BJ (cell line): ENCODE measurements around the gene THUMPD3. TPM values are rescaled to one million over a fixed set of nuclear protein-coding genes. Genes with fewer than 3 reads are reported as not detected.

Experiments
- CTCF ChIA-PET: fragments of 350-600 bp; formaldehyde crosslinking; extraction: SDS; loops from one replicate; lab custom pipeline; 2021; ENCODE audit warnings: antibody characterized with exemption, inconsistent platforms; lab: Yijun Ruan, JAX
- POLR2A ChIA-PET: fragments of 300-600 bp; sonication (Branson Sonifier 250); formaldehyde crosslinking; extraction: SDS; loops from one replicate; lab custom pipeline; 2021; ENCODE audit warnings: antibody characterized with exemption; lab: Charles Lee
- DNase-seq: peaks from one replicate; pipeline ENCODE4 v3.0.0-alpha.2; 2011; ENCODE audit warnings: low read depth
- H3K27me3 ChIP-seq: 2 replicates; pipeline ENCODE4 v1.6.0; 2011; ENCODE audit warnings: low read length; ENCODE audit not compliant: control insufficient read depth, insufficient read depth
- H3K36me3 ChIP-seq: 2 replicates; pipeline ENCODE4 v1.5.1; 2011; ENCODE audit warnings: low read length; ENCODE audit not compliant: control insufficient read depth, insufficient read depth
- H3K4me3 ChIP-seq: 2 replicates; pipeline ENCODE4 v1.5.1; 2011; ENCODE audit warnings: low read depth, mild to moderate bottlenecking, control low read depth, low read length
- CTCF ChIP-seq: IDR thresholded peaks from 2 replicates; pipeline ENCODE4 v1.5.1; 2011; ENCODE audit warnings: low read depth, mild to moderate bottlenecking, control low read depth, inconsistent platforms, low read length, moderate library complexity; ENCODE audit not compliant: insufficient read depth
- polyA plus RNA-seq: library from polyadenylated mRNA; depleted of rRNA; stranded (reverse); fragments of >200 nt; gene quantifications from 2 replicates; pipeline ENCODE4 v1.2.3, GENCODE V29; 2011

Gene THUMPD3
- polyA plus RNA-seq, 1 experiment: 18.2 TPM

- ChIA-PET POLR2A (interaction anchor here (0.5 to 2.2 kb wide), 10 partner anchors 13 to 763 kb away, joined by 3 to 12 read pairs (median 6); partner anchors contain the start of gene THUMPD3), CTCF (interaction anchor here (1.0 kb wide), 2 partner anchors 29 to 32 kb away, joined by 3 read pairs; no protein-coding TSS in a partner anchor)
- TF ChIP-seq CTCF: no peak
- DNase-seq: peak; percentile 57
- Histone ChIP-seq H3K27me3 (no peaks in the 10 kb centered on the region), H3K4me3 (peak within 1 kb of the TSS; percentile 97), H3K36me3 (peaks cover 4% of the 10 kb centered on the region; the same call in 1 of the 2 replicates)
These were observed 34.6 kb downstream of the THUMPD3 start, which contains the start of gene SETD5 for GRCh38 chr3:9397332-9397905. Gene SETD5 (plus strand): TSS chr3:9397615. CDS start chr3:9428939, 31,324 bp downstream.

GRCh38 chr3:9397906-9398699, 35.2 kb downstream of the THUMPD3 start:
- TF ChIP-seq CTCF: no peak
- H3K27me3 ChIP-seq: no peaks in the 10 kb centered on the region
- CTCF ChIA-PET: interaction anchor here (1.0 kb wide), 1 partner anchor 33 kb away, joined by 3 read pairs; no protein-coding TSS in a partner anchor
- peaks cover 4% of the 10 kb centered on the region; the same call in 1 of the 2 replicates for H3K36me3 ChIP-seq
- DNase-seq: no peak
- POLR2A ChIA-PET: interaction anchor here (0.6 to 2.2 kb wide), 5 partner anchors 23 to 762 kb away, joined by 3 to 12 read pairs (median 8); partner anchors contain the start of gene THUMPD3
- peak overlapping the region; percentile 97 for H3K4me3 ChIP-seq

- TF ChIP-seq CTCF: no peak
- peaks cover 2% of the 10 kb centered on the region; the same call in 1 of the 2 replicates for H3K36me3 ChIP-seq
- no peaks in the 10 kb centered on the region for H3K27me3 ChIP-seq
- ChIA-PET CTCF (interaction anchor here (0.9 kb wide), 1 partner anchor 27 kb away, joined by 3 read pairs; no protein-coding TSS in a partner anchor), POLR2A (no interaction called here)
- peak overlapping the region; percentile 97 for H3K4me3 ChIP-seq
- DNase-seq: no peak
These were observed 36.0 kb downstream of the THUMPD3 start for GRCh38 chr3:9398700-9399336.

- CTCF ChIA-PET: interaction anchor here (0.9 to 1.1 kb wide), 2 partner anchors 25 to 26 kb away, joined by 3 read pairs; no protein-coding TSS in a partner anchor
- POLR2A ChIA-PET: interaction anchor here (0.5 kb wide), 1 partner anchor 54 kb away, joined by 9 read pairs; no protein-coding TSS in a partner anchor
- DNase-seq: no peak
- Histone ChIP-seq H3K36me3 (peaks cover 2% of the 10 kb centered on the region; the same call in 1 of the 2 replicates), H3K4me3 (peak overlapping the region; percentile 97), H3K27me3 (no peaks in the 10 kb centered on the region)
- no peak for TF ChIP-seq CTCF
These were observed 36.5 kb downstream of the THUMPD3 start for GRCh38 chr3:9399337-9399703.
